IPS DF 4.7 (cell line): ENCODE data around the gene DCC.

Experiments used
- DNase-seq: peaks from one replicate; pipeline ENCODE4 v3.0.0-alpha.2; 2013; ENCODE audit warnings: low spot score; ENCODE audit errors: extremely low read depth

The DCC gene

DNA sequence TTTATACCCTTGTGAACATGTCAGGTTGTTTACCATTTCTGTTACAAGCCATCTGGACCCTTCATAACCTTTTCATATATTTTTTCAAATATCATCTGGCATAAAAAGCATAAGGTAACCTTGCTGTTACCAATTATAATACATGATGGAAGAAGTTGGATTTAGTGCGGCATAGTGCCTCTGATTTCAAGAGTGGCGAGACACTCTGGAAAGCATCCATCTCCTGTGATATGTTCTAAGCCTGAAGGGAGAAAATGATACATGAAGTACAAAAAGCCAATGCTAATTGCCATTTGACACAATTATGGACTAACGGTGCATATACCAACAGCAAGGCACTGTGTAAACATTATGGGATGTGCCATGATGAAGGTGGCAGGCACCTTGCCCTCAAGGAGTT, 75.1 kb downstream of the DCC start:
- DNase-seq, result no peak

DNA sequence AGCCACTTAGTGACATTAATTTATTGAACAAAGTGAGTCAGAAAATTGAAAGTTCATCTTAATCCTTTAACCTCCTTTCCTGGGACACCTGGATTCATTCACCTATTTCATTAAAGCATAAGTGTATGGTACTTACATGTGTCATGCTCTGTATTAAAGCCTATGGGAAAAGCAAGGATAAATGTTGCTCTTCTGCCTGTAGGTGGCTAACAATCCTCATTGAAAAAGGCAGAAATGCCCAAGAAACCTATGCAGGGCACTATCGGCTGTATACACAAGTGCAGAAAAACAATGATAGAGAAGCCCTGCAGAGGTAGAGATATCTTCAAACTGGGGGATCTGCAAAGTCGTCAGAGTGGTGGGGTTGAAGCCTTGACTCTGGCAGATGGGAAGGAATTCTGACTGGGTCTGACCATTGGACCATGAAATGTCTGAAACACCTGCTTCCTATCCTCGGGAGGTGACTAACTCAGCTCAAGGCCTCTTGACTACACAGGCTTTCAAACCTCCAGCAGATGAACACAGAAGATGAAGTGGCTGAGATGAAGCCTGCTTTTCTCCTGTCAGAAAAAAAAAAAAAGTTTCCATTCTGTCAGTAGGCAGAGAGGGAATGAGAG, 83.1 kb downstream of the DCC start:
- no peak for DNase-seq

DNA sequence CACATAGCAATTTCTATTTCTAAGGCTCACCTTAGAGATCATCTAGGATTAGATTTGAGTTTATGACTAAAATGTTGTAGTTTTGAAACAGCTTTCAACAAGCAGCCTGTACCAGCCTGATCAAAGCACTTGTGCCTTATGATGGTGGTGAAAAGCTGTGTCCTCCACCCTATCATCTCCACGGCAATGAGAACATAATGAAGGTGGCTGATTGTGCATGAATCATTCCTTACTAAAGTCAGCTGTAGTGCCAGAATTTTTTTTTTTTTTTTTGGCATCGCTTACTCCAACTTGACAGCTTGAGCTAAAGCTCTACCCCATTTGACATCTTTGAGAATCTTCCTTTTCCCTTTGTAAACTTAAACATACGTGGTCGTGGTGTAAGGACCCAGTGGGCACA, 86.0 kb downstream of the DCC start:
- no peak for DNase-seq

DNA sequence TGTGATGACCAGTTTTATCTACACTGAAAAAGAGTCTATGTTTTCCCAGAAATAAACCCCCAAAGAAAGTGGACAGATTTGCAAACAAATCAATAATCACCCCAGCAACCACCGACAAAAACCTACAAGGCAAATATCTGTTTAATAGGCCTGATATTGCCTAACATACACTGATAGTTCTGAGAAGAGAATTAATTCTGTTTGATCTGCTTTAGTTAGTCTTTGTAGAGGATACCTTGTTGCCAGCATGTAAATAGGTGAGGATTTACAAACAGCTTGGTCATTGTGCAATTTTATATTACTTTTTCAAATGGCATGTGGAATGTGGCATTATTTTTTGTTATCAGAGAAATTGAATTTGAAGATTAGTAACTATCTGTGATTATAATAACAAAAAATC, 86.5 kb downstream of the DCC start:
- no peak for DNase-seq

DNA sequence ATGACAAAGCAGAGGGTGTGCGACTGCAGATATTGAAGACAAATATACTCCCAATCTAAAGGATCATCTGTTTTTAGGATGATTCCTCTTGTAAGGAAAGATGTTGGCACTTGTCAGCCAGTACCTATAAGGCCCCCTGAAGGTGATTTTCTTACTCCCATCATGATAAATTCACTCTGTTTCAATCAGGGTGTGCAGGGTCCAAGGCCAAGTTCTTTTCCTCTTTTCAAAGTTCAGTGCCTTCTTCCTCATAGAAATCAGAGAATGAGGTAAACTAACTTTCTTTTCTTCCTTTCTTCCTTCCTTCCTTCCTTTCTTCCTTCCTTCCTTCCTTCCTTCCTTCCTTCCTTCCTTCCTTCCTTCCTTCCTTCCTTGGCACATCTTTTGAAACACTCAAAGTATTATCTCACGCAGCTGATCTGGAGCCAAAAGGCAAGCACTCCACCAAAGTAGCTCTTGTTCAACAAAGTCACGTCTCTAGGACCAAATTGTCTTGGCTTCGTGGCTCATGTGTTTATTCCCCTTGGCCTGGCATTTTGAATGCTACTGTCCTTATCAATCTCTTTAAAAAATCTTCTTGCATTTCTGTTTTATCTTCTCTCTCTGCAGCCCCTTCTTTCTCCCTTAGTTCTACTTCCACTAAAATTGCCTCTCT, 87.7 kb downstream of the DCC start:
- no peak for DNase-seq

DNA sequence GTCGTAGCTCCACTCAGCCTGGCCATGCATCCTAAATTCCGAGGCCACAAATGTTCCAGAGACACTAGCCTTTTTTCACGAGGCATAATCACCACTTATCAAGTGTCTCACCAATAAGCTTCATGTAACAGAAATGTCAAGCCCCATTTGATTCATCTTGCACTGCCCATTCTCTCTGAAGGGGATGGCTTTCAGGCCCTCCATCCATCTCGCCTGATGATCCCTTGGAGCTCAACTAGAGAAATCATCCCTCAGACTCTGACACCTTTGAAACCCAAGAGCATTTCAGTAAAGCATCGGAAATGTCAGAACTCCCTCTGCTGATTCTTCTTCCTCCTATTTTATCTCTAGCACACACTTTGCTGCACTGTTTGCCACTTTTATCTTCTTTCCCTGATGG, 91.7 kb downstream of the DCC start:
- DNase-seq, result no peak

DNA sequence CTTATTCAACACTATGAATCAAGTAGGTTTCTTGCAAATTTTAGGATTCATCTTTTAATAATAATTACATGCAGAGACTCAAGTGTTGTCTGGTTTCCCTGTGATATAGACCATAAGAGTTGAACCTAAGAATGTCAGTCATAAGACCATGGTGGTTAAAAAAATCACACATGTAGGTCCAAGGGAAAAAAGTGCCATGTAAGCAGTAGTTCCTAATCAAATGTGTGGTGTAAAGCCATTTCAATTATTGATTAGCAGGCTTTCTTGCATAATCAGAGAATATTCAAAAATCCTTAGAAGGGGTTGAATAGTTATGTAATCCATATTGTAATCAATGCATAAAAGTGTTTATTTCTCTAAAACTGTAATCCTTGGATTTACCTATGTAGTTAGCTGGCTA, 93.8 kb downstream of the DCC start:
- no peak for DNase-seq

DNA sequence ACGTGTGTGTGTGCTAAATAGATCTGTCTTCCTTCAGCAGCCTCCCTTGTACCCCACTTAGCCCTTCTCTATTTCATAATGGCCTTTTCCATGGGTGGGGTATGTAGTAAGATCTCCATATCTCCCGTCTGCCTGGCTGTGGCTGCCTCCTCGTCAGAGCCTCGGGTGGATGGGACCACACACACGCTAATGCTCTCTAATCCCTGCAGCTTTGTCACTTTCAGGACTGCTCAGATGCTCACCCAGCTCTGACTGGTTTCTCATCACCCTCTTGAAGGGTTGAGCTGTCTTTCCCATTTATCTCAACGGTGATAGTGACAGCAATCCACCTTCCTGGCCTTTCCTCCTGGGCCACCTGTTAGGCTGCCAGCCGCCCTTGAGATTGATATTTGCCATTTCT, 95.3 kb downstream of the DCC start:
- no peak for DNase-seq

DNA sequence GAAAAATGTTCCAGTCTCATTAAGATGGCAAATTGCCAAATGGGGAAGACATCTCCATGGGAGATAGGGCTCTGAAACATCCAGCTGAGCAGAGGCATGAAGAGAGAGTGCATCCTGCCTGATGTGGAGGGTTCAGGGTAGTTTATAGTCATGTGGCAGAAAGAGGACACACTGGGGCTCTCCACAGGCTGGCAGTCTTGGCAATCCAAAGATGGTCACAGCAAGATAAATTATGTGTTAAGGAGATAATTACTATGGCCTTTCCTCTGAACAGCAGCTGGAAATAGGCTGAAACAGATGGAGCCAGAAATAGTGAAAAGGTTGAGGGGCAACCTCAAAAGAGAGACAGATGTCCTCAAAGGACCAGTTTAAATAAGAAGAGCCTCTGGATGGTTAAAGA, 97.2 kb downstream of the DCC start:
- no peak for DNase-seq

DNA sequence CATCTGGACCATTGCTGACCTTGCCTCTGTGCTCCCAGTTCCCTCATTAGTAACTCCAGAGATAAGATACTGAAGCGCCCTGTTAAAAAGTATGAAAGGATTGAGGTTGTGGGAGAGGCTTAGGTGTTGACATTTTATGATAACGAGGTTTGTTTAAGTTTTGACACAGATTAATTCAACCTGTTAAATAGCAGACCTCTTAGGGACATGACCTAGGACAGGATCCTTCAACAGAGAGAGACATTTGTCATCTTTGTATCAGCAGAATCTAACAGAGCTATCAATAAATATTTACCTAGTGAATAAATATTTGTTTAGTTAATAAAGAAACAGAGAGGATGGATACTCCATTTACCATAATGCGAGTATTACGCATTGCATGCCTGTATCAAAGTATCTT, 99.5 kb downstream of the DCC start:
- no peak for DNase-seq

DNA sequence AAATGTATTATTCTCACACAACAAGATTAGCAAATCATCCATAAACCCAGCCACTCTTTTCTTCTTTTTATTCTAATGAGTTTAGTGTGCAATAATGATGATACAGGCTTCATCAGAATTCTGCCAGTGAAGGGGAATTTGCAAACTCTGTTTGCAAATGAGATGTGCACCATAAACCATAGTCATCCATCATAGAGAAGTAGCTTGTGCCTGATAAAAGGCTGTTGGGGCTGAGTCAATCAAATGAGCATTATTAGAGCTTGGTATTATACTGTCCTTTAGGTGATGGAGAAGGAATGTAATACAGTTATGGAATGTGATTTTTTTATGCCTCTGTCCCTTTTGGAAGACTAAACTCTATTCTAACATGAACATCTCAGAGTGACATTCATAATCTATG, 101.8 kb downstream of the DCC start:
- no peak for DNase-seq

DNA sequence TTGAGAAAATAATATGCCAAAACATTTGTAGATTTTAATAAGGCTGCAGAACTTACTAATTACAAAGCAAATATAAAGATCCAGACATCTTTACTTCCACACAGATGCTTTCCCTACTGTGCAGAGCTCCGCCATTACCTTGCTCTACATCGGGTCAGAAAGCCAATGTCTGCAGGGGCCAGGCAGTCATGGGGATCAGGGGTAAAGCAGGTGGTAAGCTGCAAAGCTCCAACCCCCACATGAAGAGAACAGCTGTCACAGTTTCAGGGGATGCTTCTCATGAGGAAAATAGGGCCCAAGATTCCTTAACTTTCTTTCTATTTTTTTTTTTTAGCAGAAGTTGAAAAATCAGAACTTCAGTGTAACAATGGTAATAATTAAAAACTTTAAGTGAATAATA, 102.7 kb downstream of the DCC start:
- no peak for DNase-seq

DNA sequence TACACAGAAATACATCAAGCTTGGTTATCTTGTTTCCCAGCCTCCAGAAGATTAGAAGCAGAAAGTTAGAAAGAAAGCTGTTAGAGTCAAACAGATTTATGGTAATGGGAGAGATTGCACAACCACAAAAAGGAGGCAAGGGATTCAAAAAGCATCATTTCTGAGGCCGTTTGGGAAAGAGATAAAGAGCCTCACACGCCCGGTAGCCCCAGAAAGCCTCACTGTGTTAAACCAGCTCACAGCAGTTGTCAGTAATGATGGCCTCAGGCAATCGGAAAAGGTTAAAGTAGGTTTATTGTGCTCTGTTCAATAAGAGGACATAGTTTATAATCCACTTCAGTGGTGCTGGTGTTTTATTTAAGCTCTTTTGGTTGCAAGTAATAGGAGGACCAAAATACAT, 111.3 kb downstream of the DCC start:
- DNase-seq, result no peak

DNA sequence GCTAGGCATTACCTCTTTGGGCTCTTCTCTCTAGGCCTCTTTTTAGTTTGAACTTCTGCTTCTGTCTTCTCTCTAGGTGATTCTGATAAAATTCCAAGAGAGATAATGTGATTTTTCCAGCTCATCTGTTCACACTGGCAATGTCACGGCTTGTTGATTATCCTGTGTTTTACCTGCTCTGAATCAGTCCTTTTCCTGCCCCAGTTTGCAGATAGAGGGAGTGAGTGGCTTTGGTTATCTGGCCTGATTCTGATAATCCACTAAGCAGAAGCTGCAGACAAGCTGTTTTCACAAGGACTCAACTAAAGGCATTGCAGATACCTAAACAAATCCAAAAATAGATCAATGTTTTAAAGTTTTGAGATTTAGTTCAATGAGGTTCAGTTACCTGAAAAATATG, 111.9 kb downstream of the DCC start:
- DNase-seq, result no peak

DNA sequence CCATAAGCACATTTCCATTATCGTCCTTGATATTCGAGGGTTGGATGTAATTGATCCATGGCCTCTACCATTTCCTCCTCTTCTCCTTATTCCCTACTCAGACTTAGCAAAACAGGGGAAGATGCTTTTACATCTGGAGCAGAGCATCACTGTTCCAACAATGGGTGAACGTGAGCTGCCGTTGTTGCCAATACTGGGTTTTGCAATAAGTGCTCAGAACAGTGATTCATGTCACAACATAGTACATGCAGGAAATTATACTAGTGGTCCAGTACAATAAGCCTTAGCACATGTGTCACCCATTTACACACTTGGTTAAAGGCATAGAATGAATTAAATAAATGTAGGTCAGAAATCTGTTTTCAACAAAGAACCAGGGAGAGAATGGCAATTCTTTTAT, 112.4 kb downstream of the DCC start:
- DNase-seq, result no peak

DNA sequence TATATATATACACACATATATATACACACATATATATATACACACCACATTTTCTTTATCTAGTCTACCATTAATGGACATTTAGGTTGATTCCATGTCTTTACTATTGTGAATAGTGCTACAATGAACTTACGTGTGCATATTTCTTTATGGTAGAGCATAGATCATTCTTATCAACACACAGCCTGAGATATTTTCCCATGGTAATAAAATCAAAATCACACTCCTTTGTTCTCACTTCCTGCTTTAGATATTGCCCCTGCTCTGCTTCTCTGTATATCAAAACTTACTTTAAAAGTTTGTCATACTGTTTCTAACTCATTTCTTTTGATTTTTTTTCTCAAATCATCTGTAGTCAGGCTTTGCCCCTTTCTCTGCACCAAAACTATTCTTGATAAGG, 119.9 kb downstream of the DCC start:
- no peak for DNase-seq

DNA sequence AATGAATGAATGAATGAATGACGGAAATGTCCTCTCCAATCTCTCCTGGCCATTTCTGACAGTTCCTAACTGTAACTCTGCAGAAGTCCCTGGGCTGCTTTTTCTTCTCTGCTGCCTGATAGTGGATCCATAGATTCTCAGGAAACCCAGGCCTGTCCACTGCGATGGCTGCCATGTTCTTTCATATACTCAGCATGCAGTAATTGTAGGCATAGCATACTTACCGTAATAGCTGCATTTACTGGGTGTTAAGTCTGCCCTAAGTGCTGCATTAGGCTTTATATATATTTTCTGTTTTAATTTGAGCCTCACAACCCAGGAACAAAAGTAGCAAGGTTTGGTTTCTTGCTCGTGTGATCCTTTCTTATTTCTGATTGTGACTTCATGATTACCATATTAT, 122.9 kb downstream of the DCC start:
- DNase-seq, result no peak

DNA sequence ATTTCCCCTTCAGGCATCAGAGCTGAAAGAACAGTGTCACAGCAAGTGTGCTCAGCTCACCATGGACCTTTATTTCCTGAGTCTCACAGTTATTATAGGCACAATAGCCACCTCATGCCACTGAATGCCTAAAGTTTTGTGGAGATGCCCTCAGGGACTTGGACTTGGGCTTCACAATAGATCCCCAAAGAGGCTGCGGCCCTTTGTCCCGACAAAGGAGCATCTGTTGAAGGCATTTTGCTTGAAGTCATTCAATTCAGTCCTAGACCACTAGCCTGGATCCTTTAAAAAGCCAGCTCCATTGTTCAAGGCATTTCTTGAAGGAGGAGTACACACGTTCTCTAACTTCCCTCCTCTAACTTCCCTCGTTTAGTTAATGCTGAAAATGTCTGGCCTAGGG, 125.4 kb downstream of the DCC start:
- no peak for DNase-seq

DNA sequence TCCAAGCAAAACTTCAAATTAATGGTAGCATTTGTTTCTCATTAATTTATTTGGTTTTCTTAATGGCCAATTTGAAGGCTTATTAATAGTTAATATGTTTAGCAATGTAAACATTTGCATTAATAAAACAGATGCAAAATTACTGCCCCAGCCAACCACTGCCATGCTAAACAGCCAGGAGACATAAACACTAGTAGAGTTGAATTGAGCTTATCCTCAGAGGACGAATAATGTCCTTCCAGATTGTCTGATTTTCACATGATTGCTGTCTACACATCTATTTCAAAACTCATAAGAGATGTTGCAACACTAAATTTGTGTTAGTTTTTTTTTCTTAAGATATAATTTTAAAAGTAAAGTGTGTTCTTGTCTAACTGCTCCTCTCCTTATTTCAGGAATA, 128.5 kb downstream of the DCC start:
- DNase-seq, result no peak

DNA sequence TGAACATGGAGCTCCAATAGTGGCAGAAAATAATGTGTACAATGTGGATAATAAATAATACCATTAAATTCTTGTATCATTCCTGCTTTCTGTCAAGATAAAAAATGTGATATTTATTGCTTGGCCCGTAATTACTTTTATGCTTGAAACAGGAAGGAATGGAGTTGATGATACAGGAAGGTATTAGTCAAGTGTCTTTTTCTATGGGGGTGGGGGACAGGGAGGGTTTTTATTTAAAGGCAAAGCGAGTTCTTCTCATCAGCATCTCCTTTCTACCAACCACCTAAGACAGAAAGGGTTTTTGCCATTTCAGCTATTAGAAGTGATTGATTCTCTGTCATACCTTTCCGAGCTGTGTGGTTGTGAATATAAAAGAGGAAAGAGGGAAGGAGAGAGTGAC, 135.3 kb downstream of the DCC start:
- no peak for DNase-seq

DNA sequence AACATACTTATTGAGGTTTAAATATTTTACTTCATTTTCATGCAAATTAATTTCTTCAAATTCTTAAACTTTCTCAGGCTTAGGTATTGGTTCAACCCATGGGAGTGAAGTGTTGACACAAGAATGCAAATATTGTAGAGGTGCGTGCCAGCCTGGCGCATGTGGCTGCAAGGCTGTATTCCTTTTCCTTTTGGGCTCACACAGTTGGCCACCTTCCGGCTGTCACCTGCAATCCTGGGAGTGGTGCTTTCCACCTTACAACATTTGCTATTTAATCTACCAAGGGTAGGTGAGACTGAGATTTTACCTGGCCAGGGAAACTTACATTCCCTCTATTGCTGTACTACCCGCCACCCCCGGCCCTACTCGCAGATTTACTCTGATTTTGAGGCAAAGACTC, 141.1 kb downstream of the DCC start:
- DNase-seq, result no peak

DNA sequence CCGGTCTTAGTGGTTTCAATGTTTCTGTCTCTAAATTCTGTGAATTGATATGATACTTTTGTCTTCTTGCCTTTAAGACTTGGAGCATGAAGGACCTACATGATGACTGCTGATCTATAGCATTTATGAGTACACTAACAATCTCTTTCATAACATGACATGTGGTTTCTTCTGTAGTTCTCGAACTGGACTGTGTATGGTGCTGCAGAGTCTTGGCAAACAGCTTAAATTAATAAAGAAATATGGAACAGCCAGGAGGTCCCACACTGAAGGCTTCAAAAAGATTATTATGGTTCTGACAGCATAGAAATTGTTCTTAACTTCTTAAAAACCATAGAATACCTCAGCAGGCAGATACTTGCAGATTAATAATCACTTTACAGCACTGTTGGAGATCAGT, 145.0 kb downstream of the DCC start:
- DNase-seq, result no peak

DNA sequence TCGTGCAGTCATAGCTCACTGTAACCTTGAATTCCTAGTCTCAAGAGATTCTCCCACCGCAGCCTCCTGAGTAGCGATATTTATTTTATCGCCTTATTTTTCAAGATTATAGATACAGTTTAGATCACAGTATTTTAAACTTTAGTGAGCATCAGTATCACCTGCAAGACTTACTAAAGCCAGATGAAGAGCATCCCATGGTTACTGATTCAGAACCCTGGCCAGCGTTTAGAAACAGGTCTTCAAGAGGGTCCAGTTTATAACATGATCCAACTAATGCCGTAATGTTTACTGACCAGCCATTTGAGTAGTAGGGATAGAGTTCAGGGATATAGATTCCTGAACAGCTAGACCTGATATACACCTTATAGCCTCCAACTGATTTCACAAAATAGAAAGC, 146.1 kb downstream of the DCC start:
- DNase-seq, result no peak
